Glutamatergic neuron (in vitro differentiated cells): ENCODE data around the gene ERN1. TPM values are rescaled to one million over a fixed set of nuclear protein-coding genes. Genes with fewer than 3 reads are reported as not detected.

ENCODE experiments used
- DNase-seq: peaks from one replicate; pipeline ENCODE4 v3.0.0; 2022
- H3K27ac Mint-ChIP-seq: one replicate; pipeline ENCODE4 v1.8.0; 2020; ENCODE audit warnings: mild to moderate bottlenecking, mixed read lengths, inconsistent platforms; ENCODE audit not compliant: unreplicated experiment
- H3K27me3 Mint-ChIP-seq: one replicate; pipeline ENCODE4 v1.8.0; 2020; ENCODE audit warnings: mild to moderate bottlenecking, moderate library complexity, mixed read lengths, inconsistent platforms; ENCODE audit not compliant: unreplicated experiment
- H3K36me3 Mint-ChIP-seq: one replicate; pipeline ENCODE4 v1.8.0; 2020; ENCODE audit warnings: mild to moderate bottlenecking, mixed read lengths, inconsistent platforms; ENCODE audit not compliant: unreplicated experiment
- H3K4me1 Mint-ChIP-seq: one replicate; pipeline ENCODE4 v1.8.0; 2020; ENCODE audit warnings: mild to moderate bottlenecking, low read depth, mixed read lengths, inconsistent platforms; ENCODE audit not compliant: unreplicated experiment
- H3K4me3 Mint-ChIP-seq: one replicate; pipeline ENCODE4 v1.8.0; 2020; ENCODE audit warnings: mild to moderate bottlenecking, mixed read lengths, inconsistent platforms; ENCODE audit not compliant: unreplicated experiment
- H3K9me3 Mint-ChIP-seq: one replicate; pipeline ENCODE4 v1.8.0; 2020; ENCODE audit warnings: mild to moderate bottlenecking, moderate library complexity, mixed read lengths, inconsistent platforms; ENCODE audit not compliant: unreplicated experiment
- CTCF ChIP-seq: fragments of 200-600 bp; sonication (generic); IDR thresholded peaks from one replicate; pipeline ENCODE4 v1.5.0; 2021; ENCODE audit not compliant: partially characterized antibody, unreplicated experiment
- total RNA-seq: library from RNA; stranded (reverse); fragmentation: NEBNext Ultra II Directional; extraction: Animal tissue kit (Norgen Biotek cat#: 25700); gene quantifications from one replicate; pipeline ENCODE4 v1.2.1, GENCODE V29; 2021; ENCODE audit not compliant: unreplicated experiment

Gene ERN1
- total RNA-seq, 1 donor from 2014 or later = 6.9 TPM

DNA sequence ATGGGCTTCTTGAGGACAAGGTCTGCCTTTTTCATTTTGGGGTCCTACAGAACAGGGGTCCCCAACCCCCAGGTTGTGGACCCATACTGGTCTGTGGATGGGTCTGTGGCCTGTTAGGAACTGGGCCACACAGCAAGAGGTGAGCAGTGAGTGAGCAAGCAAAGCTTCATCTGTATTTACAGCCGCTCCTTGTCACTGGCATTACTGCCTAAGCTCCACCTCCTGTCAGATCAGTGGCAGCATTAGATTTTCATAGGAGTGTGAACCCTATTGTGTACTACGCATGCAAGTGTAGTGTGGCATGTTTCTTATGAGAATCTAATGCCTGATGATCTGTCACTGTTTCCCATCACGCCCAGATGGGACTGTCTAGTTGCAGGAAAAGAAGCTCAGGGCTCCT is 33.9 kb downstream of the ERN1 start:
- Mint-ChIP-seq H3K4me3 (no peak overlapping the region), H3K4me1 (peaks cover 5% of the 10 kb centered on the region), H3K27me3 (peaks cover 3% of the 10 kb centered on the region), H3K27ac (no peak overlapping the region), H3K36me3 (peaks cover 9% of the 10 kb centered on the region), H3K9me3 (no peaks in the 10 kb centered on the region)
- no peak for TF ChIP-seq CTCF
- DNase-seq = no peak

DNA sequence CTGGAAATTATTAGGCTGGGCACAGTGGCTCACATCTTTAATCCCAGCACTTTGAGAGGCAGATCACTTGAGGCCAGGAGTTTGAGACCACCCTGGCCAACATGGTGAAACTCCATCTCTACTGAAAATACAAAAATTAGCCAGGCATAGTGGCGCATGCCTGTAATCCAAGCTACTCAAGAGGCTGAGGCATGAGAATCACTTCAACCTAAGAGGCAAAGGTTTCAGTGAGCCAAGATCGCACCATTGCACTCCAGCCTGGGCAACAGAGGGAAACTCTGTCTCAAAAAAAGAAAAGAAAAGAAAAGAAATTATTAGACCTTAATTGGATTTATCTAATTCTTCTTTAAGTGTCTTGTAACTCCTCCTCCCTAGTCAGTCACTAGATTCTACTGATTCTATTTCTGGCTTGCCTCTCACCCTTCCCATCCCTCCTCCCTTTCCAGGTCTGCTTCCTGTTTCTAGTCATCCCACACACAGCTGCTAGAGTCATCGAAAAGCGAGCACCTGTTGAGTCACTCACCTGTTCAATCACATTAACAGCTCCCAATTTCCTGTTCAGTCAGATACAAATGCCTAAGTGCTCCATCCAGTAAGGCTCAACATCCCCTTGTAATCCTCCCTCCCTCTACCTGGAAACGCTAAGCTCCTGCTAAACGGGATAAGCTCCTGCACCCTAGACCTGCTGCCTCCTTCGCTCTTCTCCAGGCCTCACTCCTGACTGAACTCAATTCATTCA is 34.6 kb downstream of the ERN1 start:
- Mint-ChIP-seq H3K4me1 (peaks cover 5% of the 10 kb centered on the region), H3K27ac (no peak overlapping the region), H3K36me3 (peaks cover 9% of the 10 kb centered on the region), H3K27me3 (peaks cover 1% of the 10 kb centered on the region), H3K9me3 (peaks cover under 1% of the 10 kb centered on the region), H3K4me3 (no peak overlapping the region)
- no peak for TF ChIP-seq CTCF
- DNase-seq = no peak

DNA sequence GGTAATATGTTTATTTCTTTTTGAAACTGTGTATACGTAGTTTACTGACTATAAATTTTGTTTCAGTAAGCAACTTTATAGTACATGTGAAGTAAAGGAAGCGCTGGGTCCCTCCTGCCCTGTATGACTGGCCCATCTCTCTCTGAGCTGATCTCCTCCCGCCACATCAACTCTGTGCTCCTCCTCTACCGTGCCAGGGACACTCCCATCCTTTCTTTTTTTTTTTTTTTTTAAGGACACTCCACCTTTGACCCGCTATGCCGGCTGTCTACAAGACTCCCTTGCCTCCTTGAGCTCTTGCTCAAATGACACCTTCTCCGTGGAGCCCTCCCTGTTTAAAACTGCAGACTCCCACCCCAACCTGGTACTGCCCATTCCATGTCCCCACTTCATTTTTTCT is 35.5 kb downstream of the ERN1 start:
- H3K36me3 Mint-ChIP-seq = peaks cover 9% of the 10 kb centered on the region
- DNase-seq = no peak
- H3K4me3 Mint-ChIP-seq = no peak overlapping the region
- H3K27me3 Mint-ChIP-seq = peaks cover 1% of the 10 kb centered on the region
- H3K9me3 Mint-ChIP-seq = peaks cover 1% of the 10 kb centered on the region
- no peak overlapping the region for H3K27ac Mint-ChIP-seq
- no peak for TF ChIP-seq CTCF
- H3K4me1 Mint-ChIP-seq = peaks cover 5% of the 10 kb centered on the region

GRCh38 chr17:64092952-64093451 is 36.9 kb downstream of the ERN1 start:
- peaks cover 1% of the 10 kb centered on the region for H3K9me3 Mint-ChIP-seq
- H3K27ac Mint-ChIP-seq = no peak overlapping the region
- TF ChIP-seq CTCF = no peak
- H3K27me3 Mint-ChIP-seq = peaks cover 1% of the 10 kb centered on the region
- DNase-seq = no peak
- H3K4me1 Mint-ChIP-seq = peaks cover 2% of the 10 kb centered on the region
- H3K36me3 Mint-ChIP-seq = peaks cover 9% of the 10 kb centered on the region
- H3K4me3 Mint-ChIP-seq = no peak overlapping the region

DNA sequence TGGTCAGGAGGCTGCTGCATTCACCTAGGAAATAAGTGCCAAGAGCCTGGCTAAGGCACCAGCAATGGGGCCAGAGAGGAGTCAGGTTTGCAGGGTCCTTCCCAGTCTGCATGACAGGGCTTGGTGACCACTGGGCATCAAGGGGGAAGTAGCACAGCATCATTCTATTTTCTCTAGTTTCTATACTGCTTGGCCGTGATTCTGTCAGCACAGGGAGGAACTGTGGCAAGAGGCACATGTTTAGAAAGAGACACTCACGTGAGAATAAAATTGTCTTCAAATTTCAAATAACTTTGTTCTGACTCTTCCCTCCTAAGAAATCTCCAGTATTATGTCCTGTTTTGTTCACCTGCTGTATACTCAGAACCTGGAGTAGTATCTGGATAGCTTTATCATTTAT is 37.8 kb downstream of the ERN1 start:
- TF ChIP-seq CTCF = no peak
- Mint-ChIP-seq H3K4me1 (peaks cover 2% of the 10 kb centered on the region), H3K27ac (no peak overlapping the region), H3K9me3 (peaks cover 1% of the 10 kb centered on the region), H3K27me3 (peaks cover 1% of the 10 kb centered on the region), H3K4me3 (no peak overlapping the region), H3K36me3 (peaks cover 9% of the 10 kb centered on the region)
- DNase-seq = no peak
